HG03196 (cell line): ENCODE data around the gene FGFR4.

ENCODE experiments used
- ATAC-seq: cut with Tn5 transposase; IDR thresholded peaks from one replicate; pipeline ENCODE4 v1.9.1; 2021; ENCODE audit not compliant: unreplicated experiment

FGFR4 gene

DNA sequence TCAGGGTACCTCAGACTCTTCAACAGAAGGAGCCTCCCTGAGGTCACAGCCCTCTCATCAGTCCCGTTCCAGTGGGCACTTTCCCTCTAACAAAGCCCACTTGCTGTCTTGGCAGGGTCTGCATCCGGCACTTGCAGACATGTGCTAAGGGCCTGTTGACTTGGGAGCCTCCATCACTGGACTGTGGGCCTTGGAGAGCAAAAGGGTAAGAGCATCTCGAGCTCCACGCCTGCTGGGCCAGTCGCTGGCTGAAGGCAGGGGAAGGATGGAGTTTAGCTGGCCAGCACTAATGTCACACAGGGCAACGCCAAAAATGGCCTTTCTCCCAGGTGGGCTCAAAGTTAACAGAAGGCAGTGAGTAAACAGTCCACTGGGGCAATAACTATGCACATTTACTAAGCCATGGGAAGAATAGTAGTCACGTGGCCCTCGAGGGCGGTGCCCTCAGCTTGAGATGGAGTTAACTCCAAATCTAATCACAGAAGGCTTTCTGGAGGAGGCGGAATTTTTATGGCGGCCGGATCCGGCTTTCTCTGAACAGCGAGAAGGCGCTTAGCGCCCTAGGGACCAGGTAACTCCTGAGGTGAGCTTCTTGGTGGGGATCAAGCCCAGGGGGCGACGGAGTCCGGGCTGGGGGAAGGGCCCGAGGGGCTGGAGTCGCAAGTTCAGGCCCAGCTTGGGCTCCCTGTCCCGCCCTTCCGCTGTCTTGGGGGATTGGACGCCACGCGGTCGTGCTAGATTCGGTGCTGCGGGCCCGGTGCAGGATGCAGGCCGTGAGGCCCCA lies 44.8 kb downstream of the FGFR4 start:
- ATAC-seq: no peak

DNA sequence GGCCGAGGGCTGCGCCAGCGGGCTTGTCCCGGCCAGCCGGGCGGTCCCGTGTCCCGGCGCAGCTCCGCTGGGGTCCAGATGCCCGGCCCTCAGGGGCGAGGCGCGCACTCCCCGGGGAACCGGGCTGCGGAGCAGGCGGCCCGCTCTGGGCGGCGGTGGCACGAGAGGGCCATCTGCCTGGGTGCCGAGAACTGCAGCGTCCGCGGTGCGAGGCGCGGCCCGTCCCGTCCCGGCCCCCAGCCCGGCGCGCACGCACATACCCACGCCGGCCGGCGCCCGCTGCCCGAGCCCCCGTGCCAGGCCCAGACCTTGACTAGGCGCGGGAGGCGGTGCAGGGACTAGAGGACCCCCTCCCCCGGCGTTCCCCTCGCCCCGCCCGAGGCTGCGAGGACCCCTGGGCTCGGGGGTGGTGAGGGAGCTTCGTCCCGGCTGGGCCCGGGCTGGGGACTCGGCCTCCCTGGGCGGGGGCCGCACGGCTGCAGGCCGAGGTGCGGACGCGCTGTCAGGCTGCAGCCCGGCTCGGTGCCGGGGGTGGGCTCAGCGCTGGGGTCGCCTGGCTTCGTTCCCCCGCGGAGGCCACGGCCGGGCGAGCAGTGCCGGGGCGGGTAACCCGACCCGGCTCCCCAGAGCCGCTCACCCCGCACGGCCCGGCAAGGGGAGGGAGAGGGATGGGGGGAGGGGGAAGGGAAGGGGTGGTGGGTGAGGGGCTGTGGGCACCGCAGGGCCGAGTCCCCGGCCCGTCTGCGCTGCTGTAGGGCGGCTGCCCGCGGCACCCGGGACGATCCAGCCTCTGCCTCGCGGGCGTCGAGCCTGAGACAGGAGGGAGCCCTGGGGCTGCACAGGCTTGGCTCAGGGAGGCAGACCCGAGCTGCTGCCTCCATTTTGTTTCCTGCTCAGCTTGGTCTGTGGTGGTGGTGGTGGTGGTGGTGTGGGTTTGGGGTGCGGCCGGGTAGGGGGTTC lies 45.7 kb downstream of the FGFR4 start:
- peak; percentile 3 for ATAC-seq

DNA sequence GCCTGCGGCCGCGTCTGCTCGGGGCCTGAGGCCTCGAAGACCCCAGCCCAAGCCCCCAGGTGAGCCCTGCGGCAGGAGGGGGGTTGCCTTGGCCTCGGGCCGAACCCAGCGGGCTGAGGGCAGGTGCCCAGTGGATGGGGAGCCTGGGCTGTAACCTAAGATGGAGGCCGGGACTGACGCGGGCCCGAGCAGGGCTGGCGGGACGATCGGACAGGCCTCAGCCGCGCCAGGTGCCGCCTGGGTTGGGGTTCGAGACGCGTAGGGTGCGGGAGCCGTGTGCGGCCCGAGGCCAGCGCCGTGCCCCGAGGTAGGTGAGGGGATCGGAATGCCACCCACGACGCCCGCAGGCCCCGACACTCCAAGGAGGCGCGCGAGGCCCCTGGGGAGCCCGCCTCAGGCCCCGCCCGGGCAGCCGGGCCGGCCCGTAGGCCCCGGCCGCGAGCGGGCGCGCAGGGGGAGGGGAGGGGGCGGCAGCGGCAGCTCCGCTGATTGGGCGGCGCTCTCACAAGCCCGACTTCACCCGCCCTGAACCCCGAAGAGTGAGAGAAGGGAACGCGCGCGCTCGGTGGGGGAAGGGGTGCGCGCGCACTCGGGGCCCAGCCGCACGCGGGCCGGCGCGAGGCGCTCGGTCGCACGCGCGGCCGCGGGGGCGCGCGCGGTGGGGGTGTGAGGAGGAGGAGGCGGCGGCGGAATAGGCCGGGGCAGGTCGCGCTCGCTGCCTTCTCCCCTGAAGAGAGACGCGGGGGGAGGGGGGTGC lies 46.6 kb downstream of the FGFR4 start, which contains the start of gene NSD1:
Gene NSD1, plus strand, starts transcription at position 678 of the 757 bp plus-strand sequence. CDS start 1,331 bp downstream, outside the sequence.
- peak; percentile 49 for ATAC-seq

DNA sequence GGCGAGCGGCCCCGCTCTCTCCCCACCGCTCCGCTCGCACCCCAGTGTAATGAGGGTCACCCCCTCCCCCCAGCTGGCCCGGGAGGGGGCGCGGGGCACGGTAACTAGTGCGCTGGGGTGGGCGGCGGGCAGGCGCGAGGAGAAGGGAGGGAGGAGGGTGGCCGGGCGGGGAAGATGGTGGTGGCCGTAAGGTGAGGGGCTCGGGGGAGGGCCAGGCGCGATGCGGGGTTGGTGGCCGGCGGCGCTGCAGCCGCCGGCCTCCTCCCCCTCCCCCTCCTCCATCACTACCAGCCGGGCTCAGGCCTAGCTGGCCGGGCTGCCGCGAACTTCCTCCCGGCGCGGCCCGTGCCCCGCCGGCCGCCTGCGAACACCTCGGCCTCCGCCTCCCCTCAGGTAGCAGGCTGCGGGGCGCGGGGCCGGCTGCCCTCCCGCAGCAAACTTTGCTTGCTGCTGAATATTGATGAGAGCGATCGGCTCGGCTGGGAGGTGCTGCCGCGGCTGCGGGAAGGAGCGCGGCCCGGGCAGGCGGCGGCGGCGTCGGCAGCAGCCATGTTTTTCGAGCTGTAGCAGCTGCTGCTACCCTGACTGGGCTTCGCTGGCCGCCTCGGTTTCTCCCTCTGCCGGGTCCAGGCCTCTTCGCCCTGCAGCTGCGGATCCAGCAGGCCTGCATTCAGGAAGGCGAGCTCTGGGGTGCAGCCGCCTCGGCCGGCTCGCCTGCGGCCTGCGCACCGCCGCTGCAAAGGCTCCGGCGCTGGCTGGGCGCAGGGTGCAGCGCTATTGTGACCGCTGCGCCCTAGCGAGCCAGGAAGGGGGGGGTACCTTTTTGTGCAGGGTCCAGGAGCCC lies 47.4 kb downstream of the FGFR4 start:
- ATAC-seq: peak; percentile 30

DNA sequence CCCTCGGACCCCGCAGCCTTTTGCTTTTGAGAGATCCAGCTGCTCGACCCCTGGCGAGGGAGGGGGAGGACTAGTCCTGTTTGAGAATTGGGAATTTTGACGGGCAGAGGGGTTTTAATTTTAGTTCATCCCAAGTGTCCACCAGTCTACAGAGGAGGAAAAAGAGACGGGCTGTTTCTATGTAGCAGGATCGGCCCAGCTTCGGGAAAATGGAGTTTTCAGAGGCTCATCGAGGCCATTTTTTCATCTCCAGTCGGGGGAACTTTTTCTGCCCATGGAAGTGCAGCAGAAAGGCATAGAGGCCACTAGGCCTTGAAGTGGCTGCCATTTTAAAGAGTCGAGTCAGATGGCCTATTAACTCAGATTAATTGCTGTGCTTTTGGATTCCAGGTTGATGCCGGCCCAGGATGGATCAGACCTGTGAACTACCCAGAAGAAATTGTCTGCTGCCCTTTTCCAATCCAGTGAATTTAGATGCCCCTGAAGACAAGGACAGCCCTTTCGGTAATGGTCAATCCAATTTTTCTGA lies 48.0 kb downstream of the FGFR4 start:
- ATAC-seq: no peak

DNA sequence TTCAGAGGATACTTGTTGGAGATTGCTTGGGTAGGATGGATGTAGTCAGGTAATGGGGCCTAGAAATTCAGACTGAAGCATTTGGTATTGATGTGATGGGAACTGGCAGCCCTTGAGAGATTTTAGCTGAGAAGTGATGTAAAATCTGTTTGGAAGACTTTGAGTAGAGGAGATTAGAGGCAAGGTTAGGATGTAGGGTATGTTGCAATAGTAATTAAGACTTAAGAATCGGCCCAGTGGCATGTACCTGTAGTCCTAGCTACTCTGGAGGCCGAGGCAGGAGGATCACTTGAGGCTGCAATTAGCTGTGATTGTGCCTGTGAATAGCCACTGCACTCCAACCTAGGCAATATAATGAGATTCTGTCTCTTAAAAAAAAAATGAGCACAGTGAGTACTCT lies 53.6 kb downstream of the FGFR4 start:
- ATAC-seq: no peak

DNA sequence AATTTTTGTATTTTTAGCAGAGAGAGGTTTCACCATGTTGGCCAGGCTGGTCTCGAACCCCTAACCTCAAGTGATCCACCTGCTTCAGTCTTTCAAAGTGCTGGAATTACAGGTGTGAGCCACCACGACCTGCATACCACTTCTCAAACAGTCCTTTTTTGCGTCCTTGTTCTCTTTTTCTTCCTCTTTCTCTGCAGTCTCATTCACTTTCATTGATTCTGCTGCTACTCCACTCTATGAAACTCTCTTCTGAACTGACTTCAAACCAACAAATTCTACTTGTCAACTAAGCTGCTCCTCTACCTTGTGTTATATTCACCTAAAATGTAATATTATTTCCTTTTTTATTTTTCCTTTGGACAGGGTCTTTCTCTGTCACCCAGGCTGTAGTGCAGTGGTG lies 54.8 kb downstream of the FGFR4 start:
- no peak for ATAC-seq

DNA sequence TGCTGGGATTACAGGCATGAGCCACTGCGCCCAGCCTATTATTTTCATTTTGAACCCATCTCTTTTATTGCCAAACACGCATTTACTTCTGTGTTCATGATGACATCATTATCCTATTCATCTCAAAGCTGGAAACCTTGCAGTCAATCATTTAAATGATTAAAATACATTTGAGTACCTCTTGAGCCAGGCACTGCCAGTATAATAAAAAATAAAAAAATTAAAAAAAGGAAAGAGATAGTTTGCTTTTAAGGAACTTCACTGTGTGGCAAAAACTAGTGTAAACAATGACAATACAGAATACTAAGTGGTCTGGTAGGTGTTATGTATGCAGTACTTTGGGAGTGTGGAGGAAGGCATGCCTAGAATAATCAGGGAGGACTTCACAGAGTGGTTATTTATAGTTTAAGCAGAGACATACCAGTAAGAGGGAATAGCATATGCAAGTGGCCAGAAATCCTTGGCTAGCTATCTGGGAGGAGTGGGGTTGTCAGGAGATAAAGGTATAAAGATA lies 55.4 kb downstream of the FGFR4 start:
- no peak for ATAC-seq

DNA sequence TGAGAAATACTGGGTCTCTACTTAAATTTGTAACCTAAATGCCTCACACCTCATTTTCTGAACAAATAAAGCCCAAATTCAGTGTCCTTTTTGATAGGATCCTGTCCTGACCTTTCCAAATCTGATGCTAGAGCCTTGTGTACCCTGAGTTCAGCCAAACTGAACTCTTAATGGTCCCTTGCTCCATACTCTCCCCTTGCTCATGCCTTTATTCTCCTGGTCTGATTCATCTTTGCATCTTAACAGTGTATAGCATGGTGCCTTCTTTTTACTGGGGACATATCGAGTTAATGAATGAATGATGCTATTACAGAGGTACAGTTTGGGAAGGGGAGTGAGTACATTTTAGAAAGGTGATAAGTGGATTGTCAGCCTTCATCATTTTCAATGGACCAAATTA lies 56.1 kb downstream of the FGFR4 start:
- no peak for ATAC-seq

DNA sequence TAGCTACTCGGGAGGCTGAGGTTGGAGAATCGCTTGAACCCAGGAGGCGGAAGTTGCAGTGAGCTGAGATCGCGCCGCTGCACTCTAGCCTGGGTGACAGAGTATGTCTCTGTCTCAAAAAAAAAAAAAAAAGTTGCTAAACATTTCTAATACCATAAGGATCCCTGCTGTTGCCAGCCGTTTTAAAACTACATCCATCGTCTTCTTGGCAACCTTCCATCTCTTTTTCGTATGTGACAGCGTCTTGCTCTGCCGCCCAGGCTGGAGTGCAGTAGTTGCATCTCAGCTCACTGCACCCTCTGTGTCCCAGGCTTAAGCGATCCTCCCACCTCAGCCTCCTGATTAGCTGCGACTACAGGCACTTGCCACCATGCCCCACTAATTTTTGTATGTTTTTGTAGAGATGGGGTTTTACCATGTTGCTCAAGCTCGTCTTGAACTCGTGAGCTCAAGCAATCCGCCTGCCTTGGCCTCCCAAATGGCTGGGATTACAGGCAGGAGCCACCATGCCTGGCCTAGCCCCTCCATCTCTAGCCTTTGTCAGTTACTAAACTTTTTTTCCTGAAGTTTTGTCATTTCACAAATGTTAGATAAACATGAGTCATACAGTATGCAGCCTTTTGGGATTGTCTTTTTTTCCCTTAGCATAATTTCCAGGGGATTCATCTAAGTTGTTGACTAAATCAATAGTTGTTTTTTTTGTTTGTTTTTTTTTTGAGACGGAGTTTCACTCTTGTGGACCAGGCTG lies 60.4 kb downstream of the FGFR4 start:
- no peak for ATAC-seq
